CD4-positive, CD25-positive, alpha-beta regulatory T cell (primary cell): ENCODE measurements around the gene CD2. TPM values are rescaled to one million over a fixed set of nuclear protein-coding genes. Genes with fewer than 3 reads are reported as not detected.

Experiments used
- ATAC-seq, 2 donors: fragments of 150-1000 bp; cut with Tn5 transposase; one replicate each; pipeline ENCODE4 v1.10.0; 2021; ENCODE audit warnings: low read depth in 2 of 2, moderate number of reproducible peaks in 2 of 2, moderate library complexity in 1 of 2
- DNase-seq, 3 donors: peaks; one replicate each; pipeline versions ENCODE4 v3.0.0 to v3.0.0-alpha.2; 2012 to 2022; ENCODE audit warnings: mixed read lengths in 1 of 3
- H3K27ac ChIP-seq: one replicate; pipeline ENCODE4 v1.7.0; 2013; ENCODE audit warnings: mild to moderate bottlenecking, low read length; ENCODE audit not compliant: insufficient read depth, poor library complexity, severe bottlenecking
- H3K27me3 ChIP-seq: one replicate; pipeline ENCODE4 v1.7.0; 2013; ENCODE audit warnings: low read length; ENCODE audit not compliant: control insufficient read depth, insufficient read depth
- H3K36me3 ChIP-seq: one replicate; pipeline ENCODE4 v1.7.0; 2013; ENCODE audit warnings: mild to moderate bottlenecking, low read length, moderate library complexity; ENCODE audit not compliant: control insufficient read depth, insufficient read depth
- H3K4me1 ChIP-seq: 2 replicates; pipeline ENCODE4 v1.7.0; 2013; ENCODE audit warnings: mild to moderate bottlenecking, low read length; ENCODE audit not compliant: insufficient read depth, control insufficient read depth, poor library complexity, severe bottlenecking
- H3K4me3 ChIP-seq: one replicate; pipeline ENCODE4 v1.7.0; 2013; ENCODE audit warnings: low read depth, mild to moderate bottlenecking, low read length, moderate library complexity
- H3K9me3 ChIP-seq, 2 experiments: 1 replicate in 1 of 2; 2 replicates in 1 of 2; pipeline ENCODE4 v1.7.0; 2013; ENCODE audit warnings: low read length in 2 of 2, mild to moderate bottlenecking in 1 of 2, moderate library complexity in 1 of 2; ENCODE audit not compliant: control insufficient read depth in 2 of 2
- H3K27ac Mint-ChIP-seq, 3 donors: one replicate each; pipeline ENCODE4 v1.8.0; 2020 to 2022; ENCODE audit warnings: mild to moderate bottlenecking in 3 of 3, mixed read lengths in 3 of 3, moderate library complexity in 2 of 3
- H3K27me3 Mint-ChIP-seq: one replicate; pipeline ENCODE4 v1.8.0; 2022; ENCODE audit warnings: mild to moderate bottlenecking, mixed read lengths
- H3K36me3 Mint-ChIP-seq: one replicate; pipeline ENCODE4 v1.8.0; 2020; ENCODE audit warnings: mixed read lengths
- H3K4me1 Mint-ChIP-seq, 4 donors: one replicate each; pipeline ENCODE4 v1.8.0; 2020 to 2022; ENCODE audit warnings: mixed read lengths in 4 of 4, mild to moderate bottlenecking in 1 of 4
- H3K4me3 Mint-ChIP-seq, 4 donors: one replicate each; pipeline ENCODE4 v1.8.0; 2020 to 2022; ENCODE audit warnings: mild to moderate bottlenecking in 4 of 4, mixed read lengths in 4 of 4, moderate library complexity in 3 of 4
- H3K9me3 Mint-ChIP-seq, 7 donors: one replicate each; pipeline ENCODE4 v1.8.0; 2020 to 2022; ENCODE audit warnings: mixed read lengths in 7 of 7, mild to moderate bottlenecking in 3 of 7, moderate library complexity in 2 of 7
- polyA plus RNA-seq, 4 donors: library from polyadenylated mRNA; unstranded; fragments of 300-500 nt; fragmentation: Illumina TruSeq; gene quantifications; one replicate each; pipeline ENCODE4 v1.2.3, GENCODE V29; 2021
- total RNA-seq: library from RNA; stranded (reverse); gene quantifications from one replicate; pipeline ENCODE4 v1.2.3, GENCODE V29; 2022

CD2 gene
- total and polyA plus RNA-seq, 5 donors from 2014 or later: 192 to 457 (median 349) TPM

- H3K4me1 ChIP-seq: peaks cover 45% of the 10 kb centered on the region
- no peak for DNase-seq
- H3K4me3 ChIP-seq: no peak overlapping the region
- H3K9me3 ChIP-seq: no peaks in the 10 kb centered on the region
- H3K27ac ChIP-seq: no peak overlapping the region
- no peaks in the 10 kb centered on the region for H3K27me3 ChIP-seq
- peak overlapping the region in 2 of 3 donors; percentile 60 to 90 for H3K27ac Mint-ChIP-seq
- peaks cover 17% of the 10 kb centered on the region for H3K36me3 ChIP-seq
- no peak overlapping the region for H3K4me3 Mint-ChIP-seq
- peaks cover 39 to 69% (median 54%) of the 10 kb centered on the region in 4 donors for H3K4me1 Mint-ChIP-seq
- peaks cover 23% of the 10 kb centered on the region for H3K36me3 Mint-ChIP-seq
- no peaks in the 10 kb centered on the region for H3K27me3 Mint-ChIP-seq
- ATAC-seq: no peak
- H3K9me3 Mint-ChIP-seq: peaks cover 0 to 2% (median 0%) of the 10 kb centered on the region in 7 donors
Observed at GRCh38 chr1:116772648-116773045, 18.4 kb downstream of the CD2 start.

GRCh38 chr1:116775116-116775752, 21.0 kb downstream of the CD2 start:
- DNase-seq (no peak), ATAC-seq (no peak)
- Mint-ChIP-seq H3K9me3 (peaks cover 0 to 2% (median 0%) of the 10 kb centered on the region in 7 donors), H3K4me1 (peaks cover 30 to 55% (median 42%) of the 10 kb centered on the region in 4 donors), H3K36me3 (peaks cover 3% of the 10 kb centered on the region), H3K27me3 (no peaks in the 10 kb centered on the region), H3K4me3 (peak overlapping the region in 3 of 4 donors; percentile 29 to 67 (median 64)), H3K27ac (no peak overlapping the region)
- H3K27ac ChIP-seq: no peak overlapping the region
- H3K36me3 ChIP-seq: no peaks in the 10 kb centered on the region
- H3K4me3 ChIP-seq: peak overlapping the region; percentile 22
- no peaks in the 10 kb centered on the region for H3K27me3 ChIP-seq
- H3K9me3 ChIP-seq: no peaks in the 10 kb centered on the region
- H3K4me1 ChIP-seq: peaks cover 25% of the 10 kb centered on the region

- Histone ChIP-seq H3K27ac (no peak overlapping the region), H3K36me3 (no peaks in the 10 kb centered on the region), H3K4me3 (no peak overlapping the region), H3K27me3 (no peaks in the 10 kb centered on the region), H3K9me3 (no peaks in the 10 kb centered on the region), H3K4me1 (peaks cover 6% of the 10 kb centered on the region)
- H3K27ac Mint-ChIP-seq: peak overlapping the region in 2 of 3 donors; percentile 0 to 88
- ATAC-seq (peak; percentile 65 to 71), DNase-seq (no peak)
- no peaks in the 10 kb centered on the region for H3K27me3 Mint-ChIP-seq
- peaks cover 0 to 2% (median 0%) of the 10 kb centered on the region in 7 donors for H3K9me3 Mint-ChIP-seq
- H3K4me1 Mint-ChIP-seq: peaks cover 14 to 26% (median 21%) of the 10 kb centered on the region in 4 donors
- H3K36me3 Mint-ChIP-seq: peaks cover 3% of the 10 kb centered on the region
- peak overlapping the region in 1 of 4 donors; percentile 55 for H3K4me3 Mint-ChIP-seq
Observed at GRCh38 chr1:116777831-116778830, 23.9 kb downstream of the CD2 start.

GRCh38 chr1:116781034-116781433, 26.8 kb downstream of the CD2 start:
- no peak overlapping the region for H3K27ac ChIP-seq
- no peaks in the 10 kb centered on the region for H3K9me3 ChIP-seq
- no peaks in the 10 kb centered on the region for H3K27me3 ChIP-seq
- no peak overlapping the region for H3K4me3 ChIP-seq
- H3K4me1 Mint-ChIP-seq: peaks cover 15 to 20% (median 17%) of the 10 kb centered on the region in 4 donors
- ATAC-seq (no peak), DNase-seq (no peak)
- no peaks in the 10 kb centered on the region for H3K36me3 ChIP-seq
- no peaks in the 10 kb centered on the region for H3K27me3 Mint-ChIP-seq
- H3K4me3 Mint-ChIP-seq: no peak overlapping the region
- peaks cover 6% of the 10 kb centered on the region for H3K4me1 ChIP-seq
- no peaks in the 10 kb centered on the region for H3K36me3 Mint-ChIP-seq
- H3K9me3 Mint-ChIP-seq: peaks cover 0 to 4% (median under 1%) of the 10 kb centered on the region in 7 donors
- H3K27ac Mint-ChIP-seq: no peak overlapping the region

- no peak overlapping the region for H3K27ac Mint-ChIP-seq
- no peak for ATAC-seq
- H3K36me3 Mint-ChIP-seq: peaks cover 3% of the 10 kb centered on the region
- H3K4me3 Mint-ChIP-seq: no peak overlapping the region
- DNase-seq: no peak
- no peak overlapping the region for H3K27ac ChIP-seq
- no peaks in the 10 kb centered on the region for H3K4me1 ChIP-seq
- no peak overlapping the region for H3K4me3 ChIP-seq
- peaks cover 3 to 8% (median 6%) of the 10 kb centered on the region in 4 donors for H3K4me1 Mint-ChIP-seq
- H3K27me3 ChIP-seq: no peaks in the 10 kb centered on the region
- H3K27me3 Mint-ChIP-seq: no peaks in the 10 kb centered on the region
- peaks cover 0 to 10% (median 3%) of the 10 kb centered on the region in 7 donors for H3K9me3 Mint-ChIP-seq
- H3K9me3 ChIP-seq: no peaks in the 10 kb centered on the region
- no peaks in the 10 kb centered on the region for H3K36me3 ChIP-seq
Observed at GRCh38 chr1:116785006-116785405, 30.8 kb downstream of the CD2 start.

- no peak for DNase-seq
- H3K27ac Mint-ChIP-seq: no peak overlapping the region
Observed at GRCh38 chr1:116786049-116786448, 31.8 kb downstream of the CD2 start.

GRCh38 chr1:116791727-116792126, 37.5 kb downstream of the CD2 start:
- Histone ChIP-seq H3K27ac (no peak overlapping the region), H3K4me3 (no peak overlapping the region), H3K9me3 (no peaks in the 10 kb centered on the region), H3K4me1 (peaks cover under 1% of the 10 kb centered on the region), H3K36me3 (no peaks in the 10 kb centered on the region), H3K27me3 (no peaks in the 10 kb centered on the region)
- Mint-ChIP-seq H3K36me3 (no peaks in the 10 kb centered on the region), H3K27me3 (no peaks in the 10 kb centered on the region), H3K27ac (peak overlapping the region in 2 of 3 donors; percentile 30), H3K4me3 (no peak overlapping the region), H3K9me3 (no peaks in the 10 kb centered on the region), H3K4me1 (peaks cover 16 to 32% (median 19%) of the 10 kb centered on the region in 4 donors)
- ATAC-seq: no peak
- no peak for DNase-seq

More at GRCh38 chr1:116786049-116786448, 31.8 kb downstream of the CD2 start:
- no peak for ATAC-seq
- no peaks in the 10 kb centered on the region for H3K4me1 ChIP-seq
- peaks cover 4 to 12% (median 10%) of the 10 kb centered on the region in 4 donors for H3K4me1 Mint-ChIP-seq
- H3K4me3 ChIP-seq: no peak overlapping the region
- H3K27me3 ChIP-seq: no peaks in the 10 kb centered on the region
- no peak overlapping the region for H3K27ac ChIP-seq
- no peaks in the 10 kb centered on the region for H3K9me3 ChIP-seq
- H3K4me3 Mint-ChIP-seq: no peak overlapping the region
- no peaks in the 10 kb centered on the region for H3K36me3 ChIP-seq
- peaks cover 3% of the 10 kb centered on the region for H3K36me3 Mint-ChIP-seq
- H3K9me3 Mint-ChIP-seq: peaks cover 0 to 10% (median 3%) of the 10 kb centered on the region in 7 donors
- H3K27me3 Mint-ChIP-seq: no peaks in the 10 kb centered on the region
